ENCODE results near the gene CAPZA2.

The CAPZA2 gene

DNA sequence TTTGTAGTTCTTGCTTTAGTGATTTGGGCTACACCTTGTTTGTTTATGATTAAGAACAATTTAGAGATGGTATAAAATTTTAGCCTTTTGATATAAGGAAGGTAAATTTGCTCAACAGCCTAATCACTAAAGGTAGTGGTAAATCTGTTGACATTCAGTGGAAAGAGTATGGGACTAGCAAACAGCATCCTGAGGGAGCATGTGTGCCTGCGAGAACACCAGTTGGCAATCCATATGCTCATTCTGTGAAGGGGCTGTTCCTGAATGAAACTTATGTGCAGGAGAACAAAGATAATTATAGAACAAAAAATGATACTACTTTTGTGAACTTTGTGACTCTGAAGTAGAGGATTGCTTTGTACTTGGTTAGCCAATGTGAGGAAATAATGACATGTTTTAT lies 44.0 kb downstream of the CAPZA2 start:
- no peak overlapping the region for H3K4me3 ChIP-seq (ENCODE audit: control insufficient read depth, low read depth, low read length)
- no peak for DNase-seq (ENCODE audit: low read depth)
- TF ChIP-seq, protein P1, sequence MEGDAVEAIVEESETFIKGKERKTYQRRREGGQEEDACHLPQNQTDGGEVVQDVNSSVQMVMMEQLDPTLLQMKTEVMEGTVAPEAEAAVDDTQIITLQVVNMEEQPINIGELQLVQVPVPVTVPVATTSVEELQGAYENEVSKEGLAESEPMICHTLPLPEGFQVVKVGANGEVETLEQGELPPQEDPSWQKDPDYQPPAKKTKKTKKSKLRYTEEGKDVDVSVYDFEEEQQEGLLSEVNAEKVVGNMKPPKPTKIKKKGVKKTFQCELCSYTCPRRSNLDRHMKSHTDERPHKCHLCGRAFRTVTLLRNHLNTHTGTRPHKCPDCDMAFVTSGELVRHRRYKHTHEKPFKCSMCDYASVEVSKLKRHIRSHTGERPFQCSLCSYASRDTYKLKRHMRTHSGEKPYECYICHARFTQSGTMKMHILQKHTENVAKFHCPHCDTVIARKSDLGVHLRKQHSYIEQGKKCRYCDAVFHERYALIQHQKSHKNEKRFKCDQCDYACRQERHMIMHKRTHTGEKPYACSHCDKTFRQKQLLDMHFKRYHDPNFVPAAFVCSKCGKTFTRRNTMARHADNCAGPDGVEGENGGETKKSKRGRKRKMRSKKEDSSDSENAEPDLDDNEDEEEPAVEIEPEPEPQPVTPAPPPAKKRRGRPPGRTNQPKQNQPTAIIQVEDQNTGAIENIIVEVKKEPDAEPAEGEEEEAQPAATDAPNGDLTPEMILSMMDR (IDR thresholded peaks at IDR 0.05; ENCODE audit: control insufficient read depth, insufficient read depth, low read depth, low read length, missing control alignments): no peak

DNA sequence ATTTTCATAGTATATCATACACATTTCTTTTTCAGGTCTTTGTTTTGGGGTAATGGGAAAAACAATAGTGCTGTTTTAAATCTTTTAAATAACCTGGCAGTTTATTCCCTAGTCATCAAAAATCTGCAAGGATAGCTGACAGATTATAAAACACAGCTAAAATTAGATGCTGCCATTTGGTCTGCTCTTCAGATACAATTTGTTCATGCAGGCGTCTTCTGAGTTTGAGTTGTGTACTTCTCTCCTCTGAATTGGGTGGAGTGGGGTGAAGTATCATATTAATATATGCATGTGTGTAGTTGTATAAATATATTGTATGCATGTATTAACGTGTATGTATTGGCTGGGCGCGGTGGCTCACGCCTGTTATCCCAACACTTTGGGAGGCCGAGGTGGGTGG lies 48.0 kb downstream of the CAPZA2 start:
- H3K4me3 ChIP-seq (ENCODE audit: control insufficient read depth, low read depth, low read length): no peak overlapping the region
- TF ChIP-seq, protein P1 (IDR thresholded peaks at IDR 0.05; ENCODE audit: control insufficient read depth, insufficient read depth, low read depth, low read length, missing control alignments): no peak
- DNase-seq (ENCODE audit: low read depth): no peak

DNA sequence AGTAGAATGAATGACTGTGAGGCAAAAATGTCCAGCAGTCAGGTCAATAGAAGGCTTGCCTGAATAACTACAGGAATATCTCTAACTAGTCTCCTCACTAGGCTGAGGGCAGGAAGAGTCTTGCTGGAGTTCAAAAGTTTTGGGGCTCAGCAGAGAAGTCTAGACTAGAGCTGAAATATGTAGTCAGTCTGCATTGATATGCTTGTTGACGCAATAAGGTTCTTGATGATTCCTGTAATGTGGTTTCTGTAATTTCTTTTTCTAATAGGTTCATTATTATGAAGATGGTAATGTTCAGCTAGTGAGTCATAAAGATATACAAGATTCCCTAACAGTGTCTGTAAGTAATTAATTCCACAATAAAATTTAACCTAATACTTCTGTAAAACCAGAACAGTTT lies 49.4 kb downstream of the CAPZA2 start:
- DNase-seq (ENCODE audit: low read depth): no peak
- H3K4me3 ChIP-seq (ENCODE audit: control insufficient read depth, low read depth, low read length): no peak overlapping the region
- TF ChIP-seq, protein P1 (IDR thresholded peaks at IDR 0.05; ENCODE audit: control insufficient read depth, insufficient read depth, low read depth, low read length, missing control alignments): no peak

DNA sequence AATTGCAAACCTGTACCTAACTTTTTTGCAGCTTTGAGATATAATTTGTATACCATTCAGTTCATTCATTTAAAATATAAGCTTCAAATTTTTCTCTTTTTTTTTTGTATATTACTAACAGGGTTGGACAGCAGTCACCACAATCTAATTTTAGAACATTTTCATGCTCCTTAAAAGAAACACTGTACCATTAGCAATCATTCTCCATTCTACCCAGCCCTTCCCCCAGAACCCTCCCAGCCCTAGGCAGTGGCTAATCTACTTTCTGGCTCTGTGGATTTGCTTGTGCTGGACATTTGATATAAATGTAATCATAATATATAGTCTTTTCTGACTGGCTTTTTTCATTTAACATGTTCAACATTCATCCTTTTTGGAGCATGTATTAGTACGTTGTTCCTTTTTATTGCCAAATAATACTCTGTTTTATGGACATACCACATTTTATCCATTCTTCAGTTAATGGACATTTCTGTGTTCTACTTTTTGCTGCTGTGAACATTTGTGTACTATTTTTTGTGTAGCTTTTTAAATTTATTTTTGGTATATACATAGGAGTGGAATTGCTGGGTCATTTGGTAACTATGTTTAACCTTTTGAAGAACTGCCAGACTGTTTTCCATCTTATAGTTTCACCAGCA lies 50.0 kb downstream of the CAPZA2 start:
- TF ChIP-seq, protein P1 (IDR thresholded peaks at IDR 0.05; ENCODE audit: control insufficient read depth, insufficient read depth, low read depth, low read length, missing control alignments): no peak
- no peak for DNase-seq (ENCODE audit: low read depth)
- H3K4me3 ChIP-seq (ENCODE audit: control insufficient read depth, low read depth, low read length): no peak overlapping the region

DNA sequence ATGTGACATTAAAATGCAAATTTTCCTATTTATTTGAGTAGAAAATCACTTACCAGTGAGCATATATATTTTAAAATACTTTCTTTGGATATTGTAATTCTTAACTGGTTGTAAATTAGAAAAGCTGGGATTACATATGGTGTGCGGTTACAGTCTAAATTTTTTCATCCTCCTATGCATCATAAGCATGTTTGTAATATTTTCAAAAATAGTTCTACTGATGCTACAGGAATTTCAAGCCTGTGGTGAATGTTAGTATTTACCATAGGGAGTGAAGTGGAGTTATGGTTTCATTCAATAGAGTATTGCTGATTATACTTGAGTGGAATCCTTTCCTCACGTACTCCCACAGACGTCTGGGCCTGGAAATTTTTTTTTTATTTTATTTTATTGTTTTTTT lies 56.3 kb downstream of the CAPZA2 start:
- DNase-seq (ENCODE audit: low read depth): no peak
- H3K4me3 ChIP-seq (ENCODE audit: control insufficient read depth, low read depth, low read length): no peak overlapping the region
- TF ChIP-seq, protein P1 (IDR thresholded peaks at IDR 0.05; ENCODE audit: control insufficient read depth, insufficient read depth, low read depth, low read length, missing control alignments): no peak

DNA sequence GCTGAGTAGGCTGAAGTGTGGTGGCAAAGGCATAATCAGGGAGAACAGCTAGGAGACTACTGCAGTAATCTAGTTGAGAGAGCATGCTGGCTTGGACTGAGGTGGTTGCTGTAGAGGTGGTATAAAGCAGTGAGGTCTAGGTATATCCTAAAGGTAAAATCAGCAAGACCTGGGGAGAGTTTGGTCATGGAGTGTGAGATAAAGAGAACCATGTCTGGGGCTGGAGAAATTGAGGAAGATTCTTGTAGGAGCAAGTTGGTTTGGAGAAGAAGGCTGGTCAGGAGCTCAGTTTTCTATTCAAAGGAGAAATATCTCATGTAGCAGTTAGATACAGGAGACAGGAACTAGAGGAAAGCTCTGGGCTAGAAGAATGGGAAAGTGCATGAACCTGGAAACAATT lies 58.0 kb downstream of the CAPZA2 start:
- DNase-seq (ENCODE audit: low read depth): no peak
- no peak overlapping the region for H3K4me3 ChIP-seq (ENCODE audit: control insufficient read depth, low read depth, low read length)
- TF ChIP-seq, protein P1 (IDR thresholded peaks at IDR 0.05; ENCODE audit: control insufficient read depth, insufficient read depth, low read depth, low read length, missing control alignments): no peak

Measured in AG09309 (cell line).